HG02759 (cell line): ENCODE data around the gene PDAP1.
"Not testable (repeated sequence)": the region's sequence is repeated elsewhere in the genome, so short reads cannot be mapped to it uniquely, and the experiment has no call there.

Experiments used
- ATAC-seq: cut with Tn5 transposase; IDR thresholded peaks from one replicate; pipeline ENCODE4 v1.9.1; 2021; ENCODE audit warnings: mild to moderate bottlenecking, moderate library complexity; ENCODE audit not compliant: unreplicated experiment

The PDAP1 gene

DNA sequence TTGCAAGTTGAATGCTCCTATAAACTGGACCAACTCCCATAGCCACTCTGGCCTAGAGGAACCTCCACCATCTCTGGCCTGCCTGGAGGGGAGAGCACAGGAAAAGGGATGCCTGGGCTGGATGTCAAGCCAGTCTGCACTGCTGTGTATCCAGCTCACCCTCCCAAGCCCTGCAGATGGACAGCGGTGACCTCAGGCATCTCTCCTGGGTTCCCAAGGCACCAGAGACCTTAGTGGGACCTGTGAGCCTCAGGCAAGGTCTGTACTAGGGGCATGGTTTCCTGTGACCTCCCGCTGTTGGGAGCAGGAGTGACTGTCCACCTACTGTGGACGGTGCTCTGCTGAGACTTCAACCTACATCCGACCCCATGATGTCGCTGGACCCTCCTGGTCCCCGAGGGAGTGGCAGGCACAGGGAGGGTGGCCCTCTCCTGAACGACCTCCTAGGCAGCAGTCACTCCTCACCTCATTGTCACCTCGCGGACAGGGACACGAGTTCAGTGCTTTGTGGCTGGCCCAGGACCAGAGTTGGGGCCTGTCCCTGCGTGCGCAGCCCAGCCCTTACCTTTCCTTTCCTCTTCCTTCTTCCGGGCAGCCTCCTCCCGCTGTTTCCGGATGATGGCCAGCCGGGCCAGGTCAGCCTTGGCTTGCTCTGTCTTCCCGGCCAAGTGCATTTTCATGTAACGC is 11.0 kb downstream of the PDAP1 start:
- no peak for ATAC-seq

DNA sequence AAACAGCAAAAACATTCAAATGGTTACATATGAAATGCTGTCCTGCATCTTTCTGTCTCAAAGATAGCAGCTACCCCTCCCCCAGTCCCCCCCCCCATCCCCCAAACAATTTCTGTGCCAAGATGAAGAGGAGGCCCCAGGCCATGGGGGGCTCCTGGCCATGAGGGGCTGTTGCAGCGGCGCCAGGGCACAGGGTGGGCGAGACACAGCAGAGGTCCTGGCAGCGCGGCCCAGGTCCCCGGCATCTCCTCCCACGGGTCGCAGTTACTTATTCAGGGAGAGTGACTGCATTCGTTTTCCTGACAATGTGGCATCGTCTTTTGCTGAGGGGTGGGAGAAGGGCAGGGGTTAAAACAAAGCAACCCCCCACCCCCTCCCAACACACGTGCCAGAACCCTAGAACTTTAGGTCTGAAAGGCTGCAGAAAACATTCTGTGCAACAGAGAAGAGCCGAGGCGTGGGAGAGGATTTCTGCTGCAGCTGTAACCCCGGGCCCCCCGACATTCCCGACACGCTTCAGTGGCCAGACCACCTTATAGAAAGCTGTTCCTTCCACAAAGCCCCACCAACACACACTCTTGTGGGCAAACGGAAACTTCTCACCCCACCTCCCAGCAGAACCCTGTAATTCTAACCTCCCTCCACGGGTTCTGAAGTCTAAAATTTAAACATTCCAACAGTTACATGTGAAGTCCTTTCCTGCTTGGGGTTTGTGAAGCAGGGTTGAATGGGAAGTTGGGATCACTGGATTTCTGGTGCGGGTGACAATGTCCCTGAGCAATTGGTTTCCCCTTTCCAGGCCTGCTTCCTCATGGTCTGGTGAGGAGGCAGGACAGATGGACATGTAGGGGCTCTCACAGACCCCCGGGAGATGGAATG is 11.7 kb downstream of the PDAP1 start:
- ATAC-seq: no peak

DNA sequence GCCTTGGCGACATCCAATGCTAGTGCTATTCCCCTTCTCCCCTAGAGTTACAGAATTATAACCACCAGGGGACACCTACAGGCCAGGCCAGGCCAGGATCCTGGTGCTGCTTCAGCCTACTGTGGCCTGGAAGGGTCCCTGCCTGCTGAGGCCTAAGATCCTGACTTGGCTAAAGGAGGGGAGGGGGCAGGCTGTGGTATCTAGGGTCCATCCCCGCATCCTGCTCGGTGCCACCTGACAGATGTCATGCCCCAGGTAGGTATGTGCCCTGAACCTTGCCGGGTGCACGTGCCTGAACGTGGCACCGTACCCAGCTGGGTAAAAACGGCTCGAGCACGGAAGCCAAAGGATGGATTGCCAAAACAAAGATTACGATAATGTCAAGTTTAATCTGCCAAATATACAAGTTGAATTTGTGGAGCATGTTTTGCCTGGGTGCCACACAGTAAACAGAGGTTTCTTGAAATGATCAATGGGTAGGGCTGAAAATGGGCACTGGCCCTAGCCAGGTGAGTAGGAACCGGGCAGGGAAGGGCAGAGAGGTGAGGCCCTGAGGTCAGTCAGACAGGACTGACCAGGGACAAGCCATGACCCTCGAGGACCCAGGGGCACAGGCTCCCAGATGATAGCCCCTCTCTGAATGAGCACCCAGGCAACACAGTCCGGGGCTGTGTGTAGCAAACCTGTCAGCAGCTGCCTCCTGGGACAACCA is 12.6 kb downstream of the PDAP1 start:
- ATAC-seq: no peak

GRCh38 chr7:99394188-99394502 is 14.3 kb downstream of the PDAP1 start:
- ATAC-seq: no peak

GRCh38 chr7:99393355-99394187 is 14.8 kb downstream of the PDAP1 start:
- ATAC-seq: no peak

DNA sequence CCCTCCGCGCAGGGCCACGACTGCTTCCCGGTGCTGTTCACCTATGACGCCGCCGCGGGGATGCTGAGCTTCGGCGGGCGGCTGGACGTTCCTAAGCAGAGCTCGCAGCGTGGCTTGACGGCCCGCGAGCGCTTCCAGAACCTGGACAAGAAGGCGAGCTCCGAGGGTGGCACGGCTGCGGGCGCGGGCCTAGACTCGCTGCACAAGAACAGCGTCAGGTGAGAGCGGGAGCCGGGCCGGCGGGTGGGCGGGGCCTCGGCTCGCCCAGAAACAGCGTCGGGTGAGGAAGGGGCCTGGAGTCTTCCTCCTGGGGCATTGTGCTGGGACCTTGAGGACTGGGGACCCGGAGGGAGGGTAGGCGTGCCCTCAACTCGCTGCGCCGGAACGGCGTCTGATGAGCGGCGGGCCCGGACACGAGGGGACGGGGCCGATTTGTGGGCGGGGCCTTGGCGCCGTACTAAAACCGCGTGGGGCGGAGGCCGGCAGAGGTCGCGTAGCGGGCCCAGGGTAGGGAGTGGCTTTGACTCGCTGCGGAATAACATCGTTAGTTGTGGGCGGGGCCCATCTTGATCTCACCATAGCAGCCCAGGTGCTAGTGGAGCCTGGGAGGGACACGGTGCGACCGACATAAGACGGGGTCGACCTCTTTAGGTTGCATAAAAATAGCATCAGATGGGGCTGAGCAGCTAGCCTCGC is 15.6 kb downstream of the PDAP1 start:
- ATAC-seq: no peak

DNA sequence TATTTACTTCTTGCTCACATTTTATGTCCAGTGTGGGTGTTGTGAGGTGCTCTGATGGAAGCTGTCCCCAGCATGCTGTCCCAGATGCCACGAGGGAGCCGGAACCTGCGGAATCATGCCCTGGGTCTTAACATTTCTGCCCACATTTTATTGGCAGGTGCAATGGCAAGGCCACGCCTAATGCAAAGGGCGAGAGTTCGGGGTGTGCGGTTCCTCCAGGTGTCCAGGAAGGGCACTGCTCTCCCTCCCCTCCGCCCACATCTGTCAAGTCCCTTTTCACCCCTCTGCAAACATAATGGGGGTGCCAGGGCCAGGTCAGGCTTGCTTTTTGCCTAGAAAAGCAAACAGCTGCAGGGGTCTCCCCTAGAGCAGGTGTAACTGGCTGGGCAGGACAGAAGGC is 16.4 kb downstream of the PDAP1 start:
- no peak for ATAC-seq

DNA sequence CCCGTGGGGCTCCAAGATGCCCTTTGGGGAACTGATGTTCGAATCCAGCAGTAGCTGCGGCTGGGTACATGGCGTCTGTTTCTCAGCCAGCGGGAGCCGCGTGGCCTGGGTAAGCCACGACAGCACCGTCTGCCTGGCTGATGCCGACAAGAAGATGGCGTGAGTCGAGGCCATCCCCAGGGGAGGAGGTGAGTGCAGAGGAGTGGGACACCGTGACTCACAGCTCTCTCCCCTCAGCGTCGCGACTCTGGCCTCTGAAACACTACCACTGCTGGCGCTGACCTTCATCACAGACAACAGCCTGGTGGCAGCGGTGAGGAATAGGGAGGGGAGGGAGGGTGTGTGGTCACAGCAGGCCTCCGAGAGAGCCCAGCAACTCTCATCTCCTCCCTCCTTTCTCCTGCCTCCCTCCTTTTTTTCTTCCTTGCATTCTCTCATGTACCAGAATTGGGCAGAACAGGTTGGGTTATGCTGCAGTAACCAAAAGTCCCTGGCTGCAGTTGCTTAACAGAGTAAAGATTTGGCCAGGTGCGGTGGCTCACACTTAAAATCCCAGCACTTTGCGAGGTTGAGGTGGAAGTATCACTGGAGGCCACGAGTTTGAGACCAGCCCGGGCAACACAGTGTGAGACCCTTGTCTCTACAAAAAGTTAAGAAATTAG is 17.3 kb downstream of the PDAP1 start:
- no peak for ATAC-seq

GRCh38 chr7:99389772-99390171 is 18.6 kb downstream of the PDAP1 start:
- no peak for ATAC-seq

DNA sequence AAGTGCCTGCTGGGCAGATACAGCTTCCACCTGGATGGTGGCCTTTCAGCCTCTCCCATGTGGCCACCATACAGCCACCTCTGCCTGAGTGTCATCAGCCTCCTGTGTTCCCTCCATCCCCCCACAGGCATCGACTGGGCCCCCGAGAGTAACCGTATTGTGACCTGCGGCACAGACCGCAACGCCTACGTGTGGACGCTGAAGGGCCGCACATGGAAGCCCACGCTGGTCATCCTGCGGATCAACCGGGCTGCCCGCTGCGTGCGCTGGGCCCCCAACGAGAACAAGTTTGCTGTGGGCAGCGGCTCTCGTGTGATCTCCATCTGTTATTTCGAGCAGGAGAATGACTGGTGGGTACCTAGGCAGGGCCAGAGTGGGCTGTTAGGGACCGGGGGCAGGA is 20.5 kb downstream of the PDAP1 start:
- ATAC-seq: no peak

DNA sequence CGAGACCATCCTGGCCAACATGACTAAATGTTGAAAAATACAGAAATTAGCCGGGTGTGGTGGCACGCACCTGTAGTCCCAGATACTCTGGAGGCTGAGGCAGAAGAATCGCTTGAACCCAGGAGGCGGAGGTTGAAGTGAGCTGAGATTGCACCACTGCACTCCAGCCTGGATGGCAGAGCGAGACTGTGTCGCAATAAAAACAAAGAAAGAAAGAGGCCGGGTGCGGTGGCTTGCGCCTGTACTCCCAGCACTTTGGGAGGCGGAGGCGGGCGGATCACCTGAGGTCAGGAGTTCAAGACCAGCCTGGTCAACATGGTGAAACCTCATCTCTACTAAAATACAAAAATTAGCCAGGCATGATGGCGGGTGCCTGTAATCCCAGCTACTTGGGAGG is 21.2 kb downstream of the PDAP1 start:
- ATAC-seq: not testable (repeated sequence)

GRCh38 chr7:99386584-99387238 is 21.7 kb downstream of the PDAP1 start:
- peak; percentile 50 for ATAC-seq

DNA sequence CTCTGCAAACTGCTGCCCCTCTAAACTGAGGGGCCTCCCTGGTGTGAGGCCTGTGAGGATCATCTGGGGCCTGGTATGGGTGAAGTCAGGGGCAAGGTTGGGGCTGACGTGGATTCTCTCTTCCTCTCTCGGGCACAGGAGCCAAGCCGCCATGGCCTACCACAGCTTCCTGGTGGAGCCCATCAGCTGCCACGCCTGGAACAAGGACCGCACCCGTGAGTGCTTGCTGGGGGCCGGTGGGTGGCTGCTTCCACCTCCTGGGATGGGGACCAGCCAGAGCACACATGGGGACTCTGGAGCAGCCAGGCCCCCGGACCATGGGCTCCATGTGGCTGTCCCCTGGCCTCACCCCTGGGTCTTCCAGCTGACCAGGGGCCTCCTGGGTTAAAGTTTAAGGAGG is 22.8 kb downstream of the PDAP1 start:
- ATAC-seq: no peak

- no peak for ATAC-seq
Observed at GRCh38 chr7:99384523-99384922, 23.9 kb downstream of the PDAP1 start.

- ATAC-seq: no peak
Observed at GRCh38 chr7:99383791-99384370, 24.5 kb downstream of the PDAP1 start.

GRCh38 chr7:99383203-99383602 is 25.2 kb downstream of the PDAP1 start:
- no peak for ATAC-seq

DNA sequence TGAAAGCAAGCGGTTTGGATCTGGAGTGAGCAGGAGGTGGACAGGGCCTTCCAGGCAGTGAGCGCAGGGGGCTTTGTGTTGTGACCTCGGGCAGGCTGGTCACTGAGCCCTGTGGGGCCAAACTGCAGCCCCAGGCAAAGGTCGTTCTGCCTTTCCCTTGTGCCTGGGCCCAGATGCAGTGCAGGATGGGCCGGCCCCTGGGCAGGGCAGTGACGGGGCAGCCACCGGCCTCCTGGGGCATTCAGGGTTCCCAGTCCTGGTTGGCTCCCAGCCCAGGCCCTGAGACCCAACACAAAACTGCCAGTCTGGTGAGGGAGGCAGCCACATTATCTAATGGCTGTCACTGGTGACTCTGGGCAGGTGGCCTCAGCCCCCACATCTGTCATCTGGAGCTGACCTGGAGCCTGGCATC is 26.7 kb downstream of the PDAP1 start:
- ATAC-seq: no peak

GRCh38 chr7:99380823-99381663 is 27.4 kb downstream of the PDAP1 start:
- peak; percentile 83 for ATAC-seq
